ENCODE data around the gene SHKBP1.

The SHKBP1 gene

DNA sequence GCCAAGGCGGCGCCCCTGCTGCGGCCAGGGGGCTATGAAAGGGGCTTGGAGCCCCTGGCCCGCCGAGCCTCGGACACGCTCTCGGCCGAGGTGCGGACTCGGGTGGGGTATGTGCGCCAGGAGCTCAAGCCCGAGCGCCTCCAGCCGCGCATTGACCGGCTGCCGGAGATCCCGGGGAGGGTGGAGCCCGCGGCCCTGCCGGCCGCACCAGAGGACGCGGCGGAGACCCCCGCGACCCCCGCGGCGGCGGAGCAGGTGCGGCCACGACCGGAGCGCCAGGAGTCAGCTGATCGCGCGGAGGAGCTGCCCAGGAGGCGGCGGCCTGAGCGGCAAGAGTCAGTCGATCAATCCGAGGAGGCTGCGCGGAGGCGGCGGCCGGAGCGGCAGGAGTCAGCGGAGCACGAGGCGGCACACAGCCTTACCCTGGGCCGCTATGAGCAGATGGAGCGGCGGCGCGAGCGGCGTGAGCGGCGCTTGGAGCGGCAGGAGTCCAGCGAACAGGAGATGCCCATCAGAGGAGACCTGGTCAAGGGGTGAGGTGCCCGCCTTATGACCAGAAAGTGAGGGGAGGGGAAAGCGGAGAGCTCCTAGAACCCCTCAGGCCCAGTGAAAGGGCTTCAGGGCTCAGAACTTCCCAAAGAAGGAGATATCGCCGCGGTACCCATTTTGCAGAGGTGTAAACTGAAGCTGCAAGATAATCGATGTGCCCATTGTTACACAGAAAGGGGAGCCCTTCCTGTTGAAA is 8.8 kb upstream of the SHKBP1 start:
- H2AFZ ChIP-seq (ENCODE audit: low read depth, low read length) = no peak overlapping the region
- TF ChIP-seq EZH2 (IDR thresholded peaks at IDR 0.05; ENCODE audit: borderline replicate concordance, low read depth, low read length, severe bottlenecking) = no peak
- TF ChIP-seq, protein P1, sequence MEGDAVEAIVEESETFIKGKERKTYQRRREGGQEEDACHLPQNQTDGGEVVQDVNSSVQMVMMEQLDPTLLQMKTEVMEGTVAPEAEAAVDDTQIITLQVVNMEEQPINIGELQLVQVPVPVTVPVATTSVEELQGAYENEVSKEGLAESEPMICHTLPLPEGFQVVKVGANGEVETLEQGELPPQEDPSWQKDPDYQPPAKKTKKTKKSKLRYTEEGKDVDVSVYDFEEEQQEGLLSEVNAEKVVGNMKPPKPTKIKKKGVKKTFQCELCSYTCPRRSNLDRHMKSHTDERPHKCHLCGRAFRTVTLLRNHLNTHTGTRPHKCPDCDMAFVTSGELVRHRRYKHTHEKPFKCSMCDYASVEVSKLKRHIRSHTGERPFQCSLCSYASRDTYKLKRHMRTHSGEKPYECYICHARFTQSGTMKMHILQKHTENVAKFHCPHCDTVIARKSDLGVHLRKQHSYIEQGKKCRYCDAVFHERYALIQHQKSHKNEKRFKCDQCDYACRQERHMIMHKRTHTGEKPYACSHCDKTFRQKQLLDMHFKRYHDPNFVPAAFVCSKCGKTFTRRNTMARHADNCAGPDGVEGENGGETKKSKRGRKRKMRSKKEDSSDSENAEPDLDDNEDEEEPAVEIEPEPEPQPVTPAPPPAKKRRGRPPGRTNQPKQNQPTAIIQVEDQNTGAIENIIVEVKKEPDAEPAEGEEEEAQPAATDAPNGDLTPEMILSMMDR (IDR thresholded peaks at IDR 0.05; ENCODE audit: borderline replicate concordance, extremely low read depth, low read length, poor library complexity, severe bottlenecking) = no peak
- H3K4me2 ChIP-seq (ENCODE audit: insufficient read depth, low read length) = no peak overlapping the region
- no peaks in the 10 kb centered on the region for H4K20me1 ChIP-seq (ENCODE audit: insufficient read depth, low read length)
- no peak overlapping the region for H3K4me3 ChIP-seq (ENCODE audit: low read depth in 1 of 2, low read length in 2 of 2)
- no peaks in the 10 kb centered on the region for H3K27me3 ChIP-seq (ENCODE audit: insufficient read depth, low read length, poor library complexity)
- no peak overlapping the region for H3K9ac ChIP-seq (ENCODE audit: low read depth, low read length)
- H3K9me3 ChIP-seq (ENCODE audit: insufficient read depth, low read length, severe bottlenecking) = no peaks in the 10 kb centered on the region
- no peak for DNase-seq
- peaks cover 14% of the 10 kb centered on the region for H3K4me1 ChIP-seq (ENCODE audit: insufficient read depth, low read length)
- no peak for ATAC-seq (ENCODE audit: insufficient read depth, low read depth)
- H3K79me2 ChIP-seq (ENCODE audit: insufficient read depth, low read length) = no peaks in the 10 kb centered on the region
- no peak overlapping the region for H3K27ac ChIP-seq (ENCODE audit: low read length)
- no peaks in the 10 kb centered on the region for H3K36me3 ChIP-seq (ENCODE audit: insufficient read depth, low read length)

DNA sequence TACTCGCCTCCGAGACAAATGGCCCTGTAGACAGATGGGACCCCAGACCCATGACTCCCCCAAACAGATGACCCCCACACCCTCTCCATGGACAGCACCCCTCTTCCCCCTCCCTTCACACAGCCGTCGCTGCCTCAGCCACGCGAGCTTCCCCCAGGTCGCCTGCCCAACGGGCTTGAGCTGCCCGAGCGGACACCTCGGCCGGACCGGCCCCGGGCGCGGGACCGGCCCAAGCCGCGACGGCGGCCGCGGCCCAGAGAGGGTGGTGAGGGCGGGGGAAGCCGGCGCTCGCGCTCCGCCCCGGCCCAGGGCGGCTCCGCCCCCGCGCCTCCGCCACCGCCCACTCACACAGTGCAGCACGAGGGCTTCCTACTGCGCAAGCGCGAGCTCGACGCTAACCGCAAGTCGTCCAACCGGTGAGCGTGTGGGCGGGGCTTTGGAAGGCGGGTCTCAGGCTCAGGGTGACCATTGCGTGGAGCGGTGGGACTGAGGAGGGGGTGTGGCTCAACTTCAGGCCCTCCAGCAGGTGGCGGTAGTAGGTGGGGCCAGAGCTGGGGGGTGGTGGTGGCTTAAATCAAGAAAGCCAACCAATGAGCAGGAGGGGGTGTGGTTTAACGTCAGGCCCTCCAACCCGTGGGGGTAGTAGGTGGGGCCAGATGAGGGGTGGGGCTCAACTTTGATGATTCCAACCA is 6.2 kb upstream of the SHKBP1 start:
- Histone ChIP-seq H3K4me2 (ENCODE audit: insufficient read depth, low read length) (peak overlapping the region; percentile 59), H3K27ac (ENCODE audit: low read length) (no peak overlapping the region), H2AFZ (ENCODE audit: low read depth, low read length) (peak overlapping the region; percentile 64), H3K4me3 (ENCODE audit: low read depth in 1 of 2, low read length in 2 of 2) (peak overlapping the region in 1 of 2 experiments; percentile 49; a peak in 2 of 4 replicates), H3K79me2 (ENCODE audit: insufficient read depth, low read length) (no peaks in the 10 kb centered on the region), H3K4me1 (ENCODE audit: insufficient read depth, low read length) (peaks cover 14% of the 10 kb centered on the region), H3K36me3 (ENCODE audit: insufficient read depth, low read length) (no peaks in the 10 kb centered on the region), H3K9ac (ENCODE audit: low read depth, low read length) (peak overlapping the region; percentile 40), H3K27me3 (ENCODE audit: insufficient read depth, low read length, poor library complexity) (no peaks in the 10 kb centered on the region), H4K20me1 (ENCODE audit: insufficient read depth, low read length) (no peaks in the 10 kb centered on the region), H3K9me3 (ENCODE audit: insufficient read depth, low read length, severe bottlenecking) (no peaks in the 10 kb centered on the region)
- peak; percentile 96 for DNase-seq
- peak; percentile 90 for ATAC-seq (ENCODE audit: insufficient read depth, low read depth)
- TF ChIP-seq EZH2 (IDR thresholded peaks at IDR 0.05; ENCODE audit: borderline replicate concordance, low read depth, low read length, severe bottlenecking) = no peak
- TF ChIP-seq, protein P1 (IDR thresholded peaks at IDR 0.05; ENCODE audit: borderline replicate concordance, extremely low read depth, low read length, poor library complexity, severe bottlenecking) = peak; percentile 72

DNA sequence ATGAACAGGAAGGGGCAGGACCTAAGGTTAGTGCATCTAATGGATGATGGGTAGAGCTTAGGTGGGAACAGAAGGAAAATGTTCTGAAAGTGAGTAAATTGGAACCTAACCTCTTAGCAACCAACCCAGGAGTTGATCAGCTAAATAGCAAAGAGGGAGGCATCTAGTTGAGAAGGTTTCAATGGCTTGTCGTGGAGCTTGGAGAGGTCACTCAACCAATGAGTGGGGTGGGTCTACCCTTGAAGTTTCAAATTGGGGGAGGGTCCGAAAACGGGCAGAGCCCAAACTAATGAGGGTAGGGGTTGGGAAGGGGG is 5.7 kb upstream of the SHKBP1 start:
- no peaks in the 10 kb centered on the region for H4K20me1 ChIP-seq (ENCODE audit: insufficient read depth, low read length)
- DNase-seq = no peak
- no peak overlapping the region for H3K9ac ChIP-seq (ENCODE audit: low read depth, low read length)
- TF ChIP-seq EZH2 (IDR thresholded peaks at IDR 0.05; ENCODE audit: borderline replicate concordance, low read depth, low read length, severe bottlenecking) = no peak
- TF ChIP-seq, protein P1 (IDR thresholded peaks at IDR 0.05; ENCODE audit: borderline replicate concordance, extremely low read depth, low read length, poor library complexity, severe bottlenecking) = no peak
- H3K4me3 ChIP-seq (ENCODE audit: low read depth in 1 of 2, low read length in 2 of 2) = peak overlapping the region in 1 of 2 experiments; percentile 49; a peak in 2 of 4 replicates
- peak overlapping the region; percentile 59 for H3K4me2 ChIP-seq (ENCODE audit: insufficient read depth, low read length)
- no peaks in the 10 kb centered on the region for H3K9me3 ChIP-seq (ENCODE audit: insufficient read depth, low read length, severe bottlenecking)
- no peaks in the 10 kb centered on the region for H3K79me2 ChIP-seq (ENCODE audit: insufficient read depth, low read length)
- no peaks in the 10 kb centered on the region for H3K36me3 ChIP-seq (ENCODE audit: insufficient read depth, low read length)
- peaks cover 14% of the 10 kb centered on the region for H3K4me1 ChIP-seq (ENCODE audit: insufficient read depth, low read length)
- no peak for ATAC-seq (ENCODE audit: insufficient read depth, low read depth)
- H3K27ac ChIP-seq (ENCODE audit: low read length) = no peak overlapping the region
- no peaks in the 10 kb centered on the region for H3K27me3 ChIP-seq (ENCODE audit: insufficient read depth, low read length, poor library complexity)
- peak overlapping the region; percentile 64 for H2AFZ ChIP-seq (ENCODE audit: low read depth, low read length)

Data from DND-41 (cell line).